ENCODE results near the gene AGMO.

DNA sequence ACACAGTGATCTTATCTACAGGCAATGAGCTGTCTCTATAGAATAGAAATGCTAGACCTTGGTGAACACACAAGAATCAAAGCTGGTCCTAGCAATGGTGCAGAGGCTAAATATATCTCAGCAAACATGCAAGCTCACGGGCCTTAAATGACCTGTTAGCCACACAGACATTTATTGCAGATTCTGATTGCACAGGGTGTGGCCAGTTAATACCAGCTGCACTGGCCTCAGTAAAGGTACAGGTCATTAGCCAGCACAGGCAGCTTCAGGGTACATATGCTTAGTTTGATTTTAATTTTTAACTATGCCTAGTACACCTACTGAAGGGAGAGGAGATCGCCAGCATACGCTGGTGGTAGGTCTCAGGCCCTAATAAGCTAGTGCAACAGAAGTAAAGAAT, 393.9 kb downstream of the AGMO start:
- no peak for TF ChIP-seq POLR2A (IDR thresholded peaks at IDR 0.05)
- TF ChIP-seq, protein P1, sequence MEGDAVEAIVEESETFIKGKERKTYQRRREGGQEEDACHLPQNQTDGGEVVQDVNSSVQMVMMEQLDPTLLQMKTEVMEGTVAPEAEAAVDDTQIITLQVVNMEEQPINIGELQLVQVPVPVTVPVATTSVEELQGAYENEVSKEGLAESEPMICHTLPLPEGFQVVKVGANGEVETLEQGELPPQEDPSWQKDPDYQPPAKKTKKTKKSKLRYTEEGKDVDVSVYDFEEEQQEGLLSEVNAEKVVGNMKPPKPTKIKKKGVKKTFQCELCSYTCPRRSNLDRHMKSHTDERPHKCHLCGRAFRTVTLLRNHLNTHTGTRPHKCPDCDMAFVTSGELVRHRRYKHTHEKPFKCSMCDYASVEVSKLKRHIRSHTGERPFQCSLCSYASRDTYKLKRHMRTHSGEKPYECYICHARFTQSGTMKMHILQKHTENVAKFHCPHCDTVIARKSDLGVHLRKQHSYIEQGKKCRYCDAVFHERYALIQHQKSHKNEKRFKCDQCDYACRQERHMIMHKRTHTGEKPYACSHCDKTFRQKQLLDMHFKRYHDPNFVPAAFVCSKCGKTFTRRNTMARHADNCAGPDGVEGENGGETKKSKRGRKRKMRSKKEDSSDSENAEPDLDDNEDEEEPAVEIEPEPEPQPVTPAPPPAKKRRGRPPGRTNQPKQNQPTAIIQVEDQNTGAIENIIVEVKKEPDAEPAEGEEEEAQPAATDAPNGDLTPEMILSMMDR (IDR thresholded peaks at IDR 0.05) = no peak
- no peak for TF ChIP-seq EP300 (IDR thresholded peaks at IDR 0.05)
- TF ChIP-seq POLR2AphosphoS5 (IDR thresholded peaks at IDR 0.05) = no peak

All from gastroesophageal sphincter (tissue), 3 donors.